ENCODE results near the gene DTD1.

Gene DTD1

GRCh38 chr20:18805881-18806280 lies 218.0 kb downstream of the DTD1 start:
- H3K9me3 ChIP-seq (ENCODE audit: control insufficient read depth, insufficient read depth, low read length), result no peaks in the 10 kb centered on the region
- H3K36me3 ChIP-seq (ENCODE audit: control insufficient read depth, insufficient read depth, low read length), result no peaks in the 10 kb centered on the region
- no peaks in the 10 kb centered on the region for H3K4me1 ChIP-seq (ENCODE audit: control insufficient read depth, insufficient read depth, low read length)
- no peak overlapping the region for H3K4me3 ChIP-seq (ENCODE audit: low read length)
- no peak overlapping the region for H3K27ac ChIP-seq (ENCODE audit: low read length)
- DNase-seq (ENCODE audit: low read depth, low spot score), result no peak
- no CpG with 5 or more reads among the region's 4 CpGs for WGBS (ENCODE audit: insufficient coverage, insufficient read length)
- H3K27me3 ChIP-seq (ENCODE audit: control insufficient read depth, insufficient read depth, low read length), result no peaks in the 10 kb centered on the region

- Histone ChIP-seq H3K4me1 (ENCODE audit: control insufficient read depth, insufficient read depth, low read length) (no peaks in the 10 kb centered on the region), H3K27me3 (ENCODE audit: control insufficient read depth, insufficient read depth, low read length) (no peaks in the 10 kb centered on the region), H3K27ac (ENCODE audit: low read length) (no peak overlapping the region), H3K4me3 (ENCODE audit: low read length) (no peak overlapping the region), H3K9me3 (ENCODE audit: control insufficient read depth, insufficient read depth, low read length) (no peaks in the 10 kb centered on the region), H3K36me3 (ENCODE audit: control insufficient read depth, insufficient read depth, low read length) (no peaks in the 10 kb centered on the region)
- WGBS (ENCODE audit: insufficient coverage, insufficient read length), result no CpG with 5 or more reads among the region's 3 CpGs
- no peak for DNase-seq (ENCODE audit: low read depth, low spot score)
Observed at GRCh38 chr20:18808712-18809111, 220.9 kb downstream of the DTD1 start.

- no peaks in the 10 kb centered on the region for H3K9me3 ChIP-seq (ENCODE audit: control insufficient read depth, insufficient read depth, low read length)
- no peaks in the 10 kb centered on the region for H3K27me3 ChIP-seq (ENCODE audit: control insufficient read depth, insufficient read depth, low read length)
- no CpG with 5 or more reads among the region's 6 CpGs for WGBS (ENCODE audit: insufficient coverage, insufficient read length)
- no peak for DNase-seq (ENCODE audit: low read depth, low spot score)
- no peaks in the 10 kb centered on the region for H3K4me1 ChIP-seq (ENCODE audit: control insufficient read depth, insufficient read depth, low read length)
- H3K4me3 ChIP-seq (ENCODE audit: low read length), result no peak overlapping the region
- H3K27ac ChIP-seq (ENCODE audit: low read length), result no peak overlapping the region
- no peaks in the 10 kb centered on the region for H3K36me3 ChIP-seq (ENCODE audit: control insufficient read depth, insufficient read depth, low read length)
Observed at GRCh38 chr20:18811186-18811585, 223.3 kb downstream of the DTD1 start.

- H3K27ac ChIP-seq (ENCODE audit: low read length), result no peak overlapping the region
- no CpG with 5 or more reads among the region's 3 CpGs for WGBS (ENCODE audit: insufficient coverage, insufficient read length)
- H3K27me3 ChIP-seq (ENCODE audit: control insufficient read depth, insufficient read depth, low read length), result no peaks in the 10 kb centered on the region
- H3K36me3 ChIP-seq (ENCODE audit: control insufficient read depth, insufficient read depth, low read length), result no peaks in the 10 kb centered on the region
- no peaks in the 10 kb centered on the region for H3K4me1 ChIP-seq (ENCODE audit: control insufficient read depth, insufficient read depth, low read length)
- no peak for DNase-seq (ENCODE audit: low read depth, low spot score)
- no peak overlapping the region for H3K4me3 ChIP-seq (ENCODE audit: low read length)
- H3K9me3 ChIP-seq (ENCODE audit: control insufficient read depth, insufficient read depth, low read length), result no peaks in the 10 kb centered on the region
Observed at GRCh38 chr20:18811904-18812303, 224.1 kb downstream of the DTD1 start.

- H3K36me3 ChIP-seq (ENCODE audit: control insufficient read depth, insufficient read depth, low read length), result no peaks in the 10 kb centered on the region
- no peaks in the 10 kb centered on the region for H3K27me3 ChIP-seq (ENCODE audit: control insufficient read depth, insufficient read depth, low read length)
- no peak within 1 kb of the TSS for H3K4me3 ChIP-seq (ENCODE audit: low read length)
- no peaks in the 10 kb centered on the region for H3K9me3 ChIP-seq (ENCODE audit: control insufficient read depth, insufficient read depth, low read length)
- no peaks in the 10 kb centered on the region for H3K4me1 ChIP-seq (ENCODE audit: control insufficient read depth, insufficient read depth, low read length)
- no peak within 1 kb of the TSS for H3K27ac ChIP-seq (ENCODE audit: low read length)
- no CpG with 5 or more reads among the region's 3 CpGs for WGBS (ENCODE audit: insufficient coverage, insufficient read length)
- no peak for DNase-seq (ENCODE audit: low read depth, low spot score)
Observed at GRCh38 chr20:18813483-18813882, 225.6 kb downstream of the DTD1 start, which contains the start of gene SCP2D1. Gene SCP2D1, plus strand, starts transcription at chr20:18813783. Its CDS starts 33 bp downstream, at chr20:18813816.

GRCh38 chr20:18815194-18815942 lies 227.5 kb downstream of the DTD1 start:
- no CpG with 5 or more reads among the region's 6 CpGs for WGBS (ENCODE audit: insufficient coverage, insufficient read length)
- DNase-seq (ENCODE audit: low read depth, low spot score), result no peak

More at GRCh38 chr20:18815194-18815942, 227.5 kb downstream of the DTD1 start:
- no peaks in the 10 kb centered on the region for H3K36me3 ChIP-seq (ENCODE audit: control insufficient read depth, insufficient read depth, low read length)
- H3K4me1 ChIP-seq (ENCODE audit: control insufficient read depth, insufficient read depth, low read length), result no peaks in the 10 kb centered on the region
- H3K9me3 ChIP-seq (ENCODE audit: control insufficient read depth, insufficient read depth, low read length), result no peaks in the 10 kb centered on the region
- no peak overlapping the region for H3K4me3 ChIP-seq (ENCODE audit: low read length)
- H3K27me3 ChIP-seq (ENCODE audit: control insufficient read depth, insufficient read depth, low read length), result no peaks in the 10 kb centered on the region
- H3K27ac ChIP-seq (ENCODE audit: low read length), result no peak overlapping the region

Data from iPS DF 6.9 (cell line).